Stimulated activated naive CD8-positive, alpha-beta T cell treated with anti-CD3 and anti-CD28 coated beads, Interleukin-15, amount 100 ng/mL, for 72 hours (primary cell): ENCODE measurements around the gene SLC5A6.

Experiments used
- ATAC-seq: fragments of 150-1000 bp; cut with Tn5 transposase; 2 replicates; pipeline ENCODE4 v1.10.0; 2021; ENCODE audit warnings: mild to moderate bottlenecking, moderate library complexity
- DNase-seq, 2 donors: peaks; one replicate each; pipeline ENCODE4 v3.0.0; 2021 to 2022
- H3K27ac Mint-ChIP-seq, 2 donors: one replicate each; pipeline ENCODE4 v1.8.0; 2022; ENCODE audit warnings: mild to moderate bottlenecking in 2 of 2, mixed read lengths in 2 of 2, moderate library complexity in 2 of 2
- H3K27me3 Mint-ChIP-seq: one replicate; pipeline ENCODE4 v1.8.0; 2022; ENCODE audit warnings: mixed read lengths
- H3K4me1 Mint-ChIP-seq: one replicate; pipeline ENCODE4 v1.8.0; 2022; ENCODE audit warnings: mild to moderate bottlenecking, mixed read lengths
- H3K4me3 Mint-ChIP-seq, 2 donors: one replicate each; pipeline ENCODE4 v1.8.0; 2022; ENCODE audit warnings: mild to moderate bottlenecking in 2 of 2, mixed read lengths in 2 of 2, moderate library complexity in 1 of 2
- H3K9me3 Mint-ChIP-seq, 2 donors: one replicate each; pipeline ENCODE4 v1.8.0; 2022; ENCODE audit warnings: mixed read lengths in 2 of 2

Gene SLC5A6

GRCh38 chr2:27218614-27219013 is 6.5 kb upstream of the SLC5A6 start:
- peak overlapping the region; percentile 33 to 95 for H3K4me3 Mint-ChIP-seq
- H3K27ac Mint-ChIP-seq = peak overlapping the region; percentile 15 to 77
- peaks cover 67% of the 10 kb centered on the region for H3K4me1 Mint-ChIP-seq
- ATAC-seq (no peak), DNase-seq (no peak)
- no peaks in the 10 kb centered on the region for H3K9me3 Mint-ChIP-seq
- H3K27me3 Mint-ChIP-seq = no peaks in the 10 kb centered on the region

GRCh38 chr2:27217173-27218121 is 5.4 kb upstream of the SLC5A6 start, which contains the start of gene CAD:
Gene CAD, plus strand, starts transcription at chr2:27217369. Its CDS starts 183 bp downstream, at chr2:27217552.
- H3K27ac Mint-ChIP-seq = peak within 1 kb of the TSS; percentile 92 to 98

DNA sequence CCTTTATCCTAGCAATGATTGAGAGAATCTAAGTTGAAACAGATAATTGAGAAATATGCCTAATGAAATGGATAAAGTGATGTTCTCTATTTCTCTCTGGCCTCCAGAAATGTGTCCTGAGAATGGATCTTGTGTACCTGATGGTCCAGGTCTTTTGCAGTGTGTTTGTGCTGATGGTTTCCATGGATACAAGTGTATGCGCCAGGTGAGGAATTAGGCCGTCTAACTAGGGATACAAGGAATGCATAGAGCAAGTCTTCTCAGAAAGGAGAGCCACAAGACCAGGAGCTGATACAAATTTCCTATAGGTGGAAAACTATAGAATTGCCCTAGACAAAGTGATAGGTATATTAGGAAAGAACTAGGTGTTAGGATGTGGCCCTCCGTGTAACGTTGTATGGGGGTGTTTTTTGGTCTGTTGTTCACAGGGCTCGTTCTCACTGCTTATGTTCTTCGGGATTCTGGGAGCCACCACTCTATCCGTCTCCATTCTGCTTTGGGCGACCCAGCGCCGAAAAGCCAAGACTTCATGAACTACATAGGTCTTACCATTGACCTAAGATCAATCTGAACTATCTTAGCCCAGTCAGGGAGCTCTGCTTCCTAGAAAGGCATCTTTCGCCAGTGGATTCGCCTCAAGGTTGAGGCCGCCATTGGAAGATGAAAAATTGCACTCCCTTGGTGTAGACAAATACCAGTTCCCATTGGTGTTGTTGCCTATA is 4.5 kb upstream of the SLC5A6 start:
- Mint-ChIP-seq H3K4me3 (peak overlapping the region; percentile 95 to 99), H3K27ac (peak overlapping the region; percentile 75 to 92), H3K4me1 (peaks cover 61% of the 10 kb centered on the region), H3K9me3 (no peaks in the 10 kb centered on the region), H3K27me3 (no peaks in the 10 kb centered on the region)
- no peak for DNase-seq
- no peak for ATAC-seq

More at GRCh38 chr2:27217173-27218121, 5.4 kb upstream of the SLC5A6 start, which contains the start of gene CAD:
- peak; percentile 74 to 87 for DNase-seq
- Mint-ChIP-seq H3K4me3 (peak within 1 kb of the TSS; percentile 95 to 99), H3K27me3 (no peaks in the 10 kb centered on the region), H3K4me1 (peaks cover 67% of the 10 kb centered on the region), H3K9me3 (no peaks in the 10 kb centered on the region)
- ATAC-seq = peak; percentile 93

DNA sequence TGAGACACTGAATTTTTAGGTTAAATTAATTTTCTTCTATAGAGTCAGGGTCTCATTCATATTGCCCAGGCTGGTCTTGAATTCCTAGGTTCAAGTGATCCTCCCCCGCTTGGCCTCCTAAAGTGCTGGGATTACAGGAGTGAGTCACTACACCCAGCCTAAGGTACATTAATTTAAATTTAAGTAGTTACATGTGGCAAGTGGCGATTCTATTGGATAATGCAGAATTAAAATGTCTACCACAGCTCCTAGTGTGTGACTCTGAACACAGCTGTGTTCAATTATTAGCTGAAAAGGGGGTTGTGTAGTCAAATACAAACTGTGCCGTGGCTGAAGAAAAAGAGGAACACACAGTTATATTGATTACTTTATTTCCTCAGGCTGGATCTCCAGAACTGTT is 2.9 kb upstream of the SLC5A6 start:
- no peak for ATAC-seq
- no peak overlapping the region for H3K4me3 Mint-ChIP-seq
- H3K27ac Mint-ChIP-seq = no peak overlapping the region
- H3K4me1 Mint-ChIP-seq = peaks cover 71% of the 10 kb centered on the region
- no peak for DNase-seq
- H3K9me3 Mint-ChIP-seq = no peaks in the 10 kb centered on the region
- no peaks in the 10 kb centered on the region for H3K27me3 Mint-ChIP-seq

- Mint-ChIP-seq H3K27ac (peak overlapping the region; percentile 100), H3K4me3 (peak overlapping the region; percentile 99 to 100), H3K9me3 (no peaks in the 10 kb centered on the region), H3K4me1 (peaks cover 71% of the 10 kb centered on the region), H3K27me3 (no peaks in the 10 kb centered on the region)
- DNase-seq = peak in 1 of 2 donors; percentile 53
- ATAC-seq = peak; percentile 45
These were observed 781 bp upstream of the SLC5A6 start for GRCh38 chr2:27212626-27213471.

DNA sequence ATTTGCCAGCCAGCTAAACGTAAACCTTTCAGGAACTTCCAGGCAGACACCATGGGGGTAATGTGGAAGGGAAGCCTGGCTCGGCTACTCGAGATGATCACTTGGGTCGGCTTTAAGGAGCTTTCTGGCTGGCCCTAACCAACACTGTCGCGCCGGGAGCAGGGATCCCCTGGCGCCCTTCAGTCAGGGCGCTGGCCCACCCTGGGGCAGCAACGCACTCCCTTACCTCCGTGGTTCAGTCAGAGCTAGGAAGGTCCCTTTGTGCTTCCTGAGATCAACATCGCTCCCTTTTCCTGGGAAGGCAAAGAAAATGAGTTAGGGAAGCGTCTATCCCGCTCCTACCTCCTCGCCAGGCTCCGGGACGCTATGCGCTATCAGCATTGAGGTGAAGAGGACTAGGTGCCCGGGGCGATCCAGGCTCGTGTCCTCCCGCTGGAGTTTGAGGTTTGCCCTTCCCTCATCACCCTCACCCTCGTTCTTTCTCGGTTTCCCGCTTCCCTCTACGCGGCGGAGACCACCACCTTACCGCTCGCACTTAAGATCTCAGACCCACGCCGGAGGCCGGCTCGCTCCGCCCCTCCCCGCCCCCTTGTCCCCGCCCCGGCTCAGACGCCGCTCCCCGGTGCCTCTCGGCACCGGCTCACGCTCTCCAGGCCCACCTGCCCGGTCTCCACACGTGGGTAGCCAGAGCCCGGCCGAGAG is 676 bp downstream of the SLC5A6 start:
- Mint-ChIP-seq H3K4me3 (peak overlapping the region; percentile 99 to 100), H3K9me3 (no peaks in the 10 kb centered on the region), H3K27ac (peak overlapping the region; percentile 82 to 93), H3K4me1 (peaks cover 68% of the 10 kb centered on the region), H3K27me3 (no peaks in the 10 kb centered on the region)
- no peak for ATAC-seq
- DNase-seq = no peak

DNA sequence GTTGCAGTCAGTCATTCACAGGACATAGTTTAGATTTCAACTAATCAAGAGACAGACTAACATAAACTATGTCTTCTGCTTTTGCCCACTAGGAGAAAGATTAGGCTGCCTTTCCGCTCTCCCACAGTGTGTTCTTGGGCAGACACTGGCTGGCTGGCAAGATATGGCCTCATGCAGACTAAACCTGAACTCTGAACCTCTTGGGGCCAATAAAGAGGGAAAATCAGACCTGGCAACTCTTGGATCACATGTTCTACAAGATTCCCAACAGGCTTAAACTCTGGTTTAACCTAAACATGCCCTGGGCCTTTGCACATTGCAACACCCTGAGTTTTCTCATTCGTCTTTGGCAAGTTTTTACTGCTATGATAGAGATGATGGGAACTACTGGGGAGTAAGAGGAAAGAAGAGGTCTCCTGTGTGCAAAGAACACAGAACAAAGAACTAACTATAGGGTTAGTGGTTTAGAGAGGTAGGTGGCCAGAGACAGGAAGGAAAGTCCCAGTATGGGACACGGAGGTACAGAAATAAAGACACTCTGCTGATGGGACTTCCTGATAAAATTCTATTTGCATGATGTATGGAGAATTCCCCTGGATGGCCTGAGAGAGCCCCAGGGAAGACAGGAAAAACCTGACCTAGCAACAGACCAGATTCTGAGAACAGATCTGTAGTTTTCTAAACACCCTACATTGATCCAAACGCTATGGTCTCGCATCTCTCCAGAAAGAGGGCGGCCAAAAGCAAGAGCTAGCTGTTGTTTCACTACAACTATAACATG is 2.3 kb downstream of the SLC5A6 start:
- Mint-ChIP-seq H3K9me3 (no peaks in the 10 kb centered on the region), H3K27ac (peak overlapping the region in 1 of 2 donors; percentile 47), H3K4me3 (peak overlapping the region in 1 of 2 donors; percentile 42), H3K4me1 (peaks cover 64% of the 10 kb centered on the region), H3K27me3 (no peaks in the 10 kb centered on the region)
- ATAC-seq (no peak), DNase-seq (no peak)

GRCh38 chr2:27208486-27209050 is 3.5 kb downstream of the SLC5A6 start:
- Mint-ChIP-seq H3K27ac (no peak overlapping the region), H3K9me3 (no peaks in the 10 kb centered on the region), H3K4me1 (peaks cover 61% of the 10 kb centered on the region), H3K27me3 (no peaks in the 10 kb centered on the region), H3K4me3 (no peak overlapping the region)
- DNase-seq (no peak), ATAC-seq (no peak)

- H3K27ac Mint-ChIP-seq = no peak overlapping the region
- no peak for ATAC-seq
- H3K4me3 Mint-ChIP-seq = no peak overlapping the region
These were observed 5.7 kb downstream of the SLC5A6 start for GRCh38 chr2:27206346-27206745.

GRCh38 chr2:27205206-27205605 is 6.9 kb downstream of the SLC5A6 start:
- H3K27me3 Mint-ChIP-seq = no peaks in the 10 kb centered on the region
- H3K4me1 Mint-ChIP-seq = peaks cover 45% of the 10 kb centered on the region
- DNase-seq = no peak
- ATAC-seq = no peak
- H3K4me3 Mint-ChIP-seq = no peak overlapping the region
- no peak overlapping the region for H3K27ac Mint-ChIP-seq
- no peaks in the 10 kb centered on the region for H3K9me3 Mint-ChIP-seq

More at GRCh38 chr2:27206346-27206745, 5.7 kb downstream of the SLC5A6 start:
- no peaks in the 10 kb centered on the region for H3K27me3 Mint-ChIP-seq
- H3K9me3 Mint-ChIP-seq = no peaks in the 10 kb centered on the region
- H3K4me1 Mint-ChIP-seq = peaks cover 56% of the 10 kb centered on the region
- no peak for DNase-seq

- Mint-ChIP-seq H3K27me3 (no peaks in the 10 kb centered on the region), H3K27ac (no peak overlapping the region), H3K9me3 (no peaks in the 10 kb centered on the region), H3K4me1 (peaks cover 39% of the 10 kb centered on the region), H3K4me3 (no peak overlapping the region)
- DNase-seq = no peak
- ATAC-seq = no peak
These were observed 7.5 kb downstream of the SLC5A6 start for GRCh38 chr2:27204566-27204965.

DNA sequence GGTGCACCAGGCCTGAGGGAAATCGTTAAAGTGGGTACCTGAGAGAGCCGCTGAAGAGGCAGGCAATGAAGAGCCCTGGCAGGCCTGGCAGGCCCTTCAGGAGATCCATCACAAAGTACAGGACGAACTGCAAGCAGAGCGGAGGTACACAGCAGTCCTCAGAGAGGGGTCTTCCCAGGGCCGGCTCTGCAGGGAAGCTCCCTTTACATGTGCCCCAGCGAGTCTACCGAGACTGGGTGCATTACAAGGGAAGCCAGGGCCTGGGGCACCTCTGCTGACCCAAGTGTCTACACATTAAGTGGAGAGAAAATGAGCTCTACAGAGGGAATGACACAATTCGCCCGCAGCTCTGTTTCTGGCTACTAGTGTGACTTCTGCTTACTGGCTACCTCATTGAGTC is 8.3 kb downstream of the SLC5A6 start:
- H3K9me3 Mint-ChIP-seq = no peaks in the 10 kb centered on the region
- no peak for DNase-seq
- H3K27ac Mint-ChIP-seq = peak overlapping the region in 1 of 2 donors; percentile 29
- ATAC-seq = no peak
- no peak overlapping the region for H3K4me3 Mint-ChIP-seq
- H3K4me1 Mint-ChIP-seq = peaks cover 32% of the 10 kb centered on the region
- no peaks in the 10 kb centered on the region for H3K27me3 Mint-ChIP-seq

- no peak for DNase-seq
These were observed 9.2 kb downstream of the SLC5A6 start for GRCh38 chr2:27202854-27203253.

GRCh38 chr2:27201675-27202074 is 10.4 kb downstream of the SLC5A6 start:
- DNase-seq (no peak), ATAC-seq (no peak)
- Mint-ChIP-seq H3K27ac (peak overlapping the region in 1 of 2 donors; percentile 86), H3K9me3 (no peaks in the 10 kb centered on the region), H3K4me3 (no peak overlapping the region), H3K4me1 (peaks cover 13% of the 10 kb centered on the region), H3K27me3 (no peaks in the 10 kb centered on the region)

More at GRCh38 chr2:27202854-27203253, 9.2 kb downstream of the SLC5A6 start:
- H3K27ac Mint-ChIP-seq = peak overlapping the region; percentile 2 to 63
- H3K27me3 Mint-ChIP-seq = no peaks in the 10 kb centered on the region
- no peak for ATAC-seq
- no peak overlapping the region for H3K4me3 Mint-ChIP-seq
- H3K4me1 Mint-ChIP-seq = peaks cover 24% of the 10 kb centered on the region
- H3K9me3 Mint-ChIP-seq = no peaks in the 10 kb centered on the region
